ENCODE data around the gene SLC15A3. TPM values are rescaled to one million over a fixed set of nuclear protein-coding genes. Genes with fewer than 3 reads are reported as not detected.

The SLC15A3 gene
- total RNA-seq, 1 donor from 2014 or later = 11.6 TPM

GRCh38 chr11:60950024-60950423, 2.0 kb downstream of the SLC15A3 start:
- Mint-ChIP-seq H3K4me3 (ENCODE audit: unreplicated experiment) (peak overlapping the region; percentile 56), H3K36me3 (ENCODE audit: unreplicated experiment) (peaks cover 9% of the 10 kb centered on the region), H3K4me1 (ENCODE audit: unreplicated experiment) (peaks cover 17% of the 10 kb centered on the region), H3K27me3 (ENCODE audit: unreplicated experiment) (no peaks in the 10 kb centered on the region), H3K9me3 (ENCODE audit: unreplicated experiment) (no peaks in the 10 kb centered on the region), H3K27ac (ENCODE audit: unreplicated experiment) (no peak overlapping the region)
- no peak for TF ChIP-seq CTCF (IDR thresholded peaks at IDR 0.05)
- DNase-seq (ENCODE audit: extremely low spot score, unreplicated experiment) = no peak

- no peak for DNase-seq (ENCODE audit: extremely low spot score, unreplicated experiment)
- H3K4me1 Mint-ChIP-seq (ENCODE audit: unreplicated experiment) = peaks cover 17% of the 10 kb centered on the region
- no peak overlapping the region for H3K4me3 Mint-ChIP-seq (ENCODE audit: unreplicated experiment)
- no peaks in the 10 kb centered on the region for H3K27me3 Mint-ChIP-seq (ENCODE audit: unreplicated experiment)
- no peak overlapping the region for H3K27ac Mint-ChIP-seq (ENCODE audit: unreplicated experiment)
- no peak for TF ChIP-seq CTCF (IDR thresholded peaks at IDR 0.05)
- H3K36me3 Mint-ChIP-seq (ENCODE audit: unreplicated experiment) = peaks cover 10% of the 10 kb centered on the region
- H3K9me3 Mint-ChIP-seq (ENCODE audit: unreplicated experiment) = no peaks in the 10 kb centered on the region
These were observed 3.7 kb downstream of the SLC15A3 start for GRCh38 chr11:60948250-60948649.

- Mint-ChIP-seq H3K9me3 (ENCODE audit: unreplicated experiment) (no peaks in the 10 kb centered on the region), H3K4me1 (ENCODE audit: unreplicated experiment) (peaks cover 15% of the 10 kb centered on the region), H3K27me3 (ENCODE audit: unreplicated experiment) (no peaks in the 10 kb centered on the region), H3K27ac (ENCODE audit: unreplicated experiment) (no peak overlapping the region), H3K36me3 (ENCODE audit: unreplicated experiment) (peaks cover 10% of the 10 kb centered on the region), H3K4me3 (ENCODE audit: unreplicated experiment) (no peak overlapping the region)
- DNase-seq (ENCODE audit: extremely low spot score, unreplicated experiment) = no peak
- TF ChIP-seq CTCF (IDR thresholded peaks at IDR 0.05) = no peak
These were observed 4.3 kb downstream of the SLC15A3 start for GRCh38 chr11:60947700-60948099.

GRCh38 chr11:60946601-60947264, 5.2 kb downstream of the SLC15A3 start:
- Mint-ChIP-seq H3K4me1 (ENCODE audit: unreplicated experiment) (peaks cover 7% of the 10 kb centered on the region), H3K4me3 (ENCODE audit: unreplicated experiment) (no peak overlapping the region), H3K27me3 (ENCODE audit: unreplicated experiment) (no peaks in the 10 kb centered on the region), H3K27ac (ENCODE audit: unreplicated experiment) (no peak overlapping the region), H3K9me3 (ENCODE audit: unreplicated experiment) (no peaks in the 10 kb centered on the region), H3K36me3 (ENCODE audit: unreplicated experiment) (peaks cover 10% of the 10 kb centered on the region)
- DNase-seq (ENCODE audit: extremely low spot score, unreplicated experiment) = no peak
- no peak for TF ChIP-seq CTCF (IDR thresholded peaks at IDR 0.05)

- DNase-seq (ENCODE audit: extremely low spot score, unreplicated experiment) = no peak
- TF ChIP-seq CTCF (IDR thresholded peaks at IDR 0.05) = no peak
- Mint-ChIP-seq H3K27ac (ENCODE audit: unreplicated experiment) (no peak overlapping the region), H3K27me3 (ENCODE audit: unreplicated experiment) (no peaks in the 10 kb centered on the region), H3K36me3 (ENCODE audit: unreplicated experiment) (peaks cover 20% of the 10 kb centered on the region), H3K9me3 (ENCODE audit: unreplicated experiment) (no peaks in the 10 kb centered on the region), H3K4me3 (ENCODE audit: unreplicated experiment) (no peak overlapping the region), H3K4me1 (ENCODE audit: unreplicated experiment) (peaks cover 4% of the 10 kb centered on the region)
These were observed 6.7 kb downstream of the SLC15A3 start for GRCh38 chr11:60945295-60945667.
